Left lung (tissue), 10 donors: Measurements from ENCODE around the gene DLG2. TPM values are rescaled to one million over a fixed set of nuclear protein-coding genes. Genes with fewer than 3 reads are reported as not detected.

Source experiments
- ATAC-seq: fragments of 200-7000 bp; cut with Tn5 transposase; one replicate; pipeline ENCODE4 v1.9.1; 2020; ENCODE audit warnings: moderate library complexity
- DNase-seq, 4 donors: peaks; one replicate each; pipeline ENCODE4 v3.0.0-alpha.2; 2013 to 2020
- H3K27ac ChIP-seq, 2 donors: fragments of 200-600 bp; sonication (generic) in 1 of 2; one replicate each; pipeline versions ENCODE4 v1.5.0 to v1.8.0; 2020 to 2021
- H3K27me3 ChIP-seq, 2 donors: fragments of 200-600 bp; sonication (generic) in 1 of 2; one replicate each; pipeline versions ENCODE4 v1.5.0 to v1.8.0; 2020 to 2021
- H3K36me3 ChIP-seq, 2 donors: fragments of 200-600 bp; sonication (generic) in 1 of 2; one replicate each; pipeline versions ENCODE4 v1.5.0 to v1.8.0; 2020 to 2021
- H3K4me1 ChIP-seq, 2 donors: fragments of 200-600 bp; one replicate each; pipeline ENCODE4 v1.8.0; 2021
- H3K4me3 ChIP-seq, 2 donors: fragments of 200-600 bp; sonication (generic) in 1 of 2; one replicate each; pipeline versions ENCODE4 v1.5.0 to v1.8.0; 2020 to 2021; ENCODE audit warnings: mild to moderate bottlenecking in 1 of 2
- H3K9me3 ChIP-seq, 2 donors: fragments of 200-600 bp; sonication (generic) in 1 of 2; one replicate each; pipeline versions ENCODE4 v1.5.0 to v1.8.0; 2020 to 2021
- intact Hi-C, 2 donors: fragments of 100-400 bp; cut with DNase I; formaldehyde crosslinking; loops; one replicate each; pipeline versions ENCODE4 v1.11.2 to v1.14.2; 2022
- polyA plus RNA-seq, 6 donors: library from polyadenylated mRNA; unstranded; fragments of 120-200 nt; gene quantifications; one replicate each; pipeline ENCODE4 v1.2.1, GENCODE V29; 2013; ENCODE audit not compliant: insufficient read length in 6 of 6
- total RNA-seq, 2 donors: library from RNA; stranded (reverse); fragmentation: NEBNext Ultra II Directional; extraction: Animal tissue kit (Norgen Biotek cat#: 25700); gene quantifications; one replicate each; pipeline ENCODE4 v1.2.1, GENCODE V29; 2021
- TF ChIP-seq, protein P1 (sequence below), 2 donors: fragments of 200-600 bp; sonication (generic) in 1 of 2; IDR thresholded peaks; one replicate each; pipeline versions ENCODE4 v1.5.0 to v1.8.0; 2021; ENCODE audit warnings: antibody characterized with exemption in 2 of 2
- donor health status: DM: no; HTN: yes; CAD: no.
- donor health status: DM: no; HTN: no; CAD: no.

Gene DLG2
- total and polyA plus RNA-seq, 8 donors: 4.5 to 15.0 (median 8.6) TPM

DNA sequence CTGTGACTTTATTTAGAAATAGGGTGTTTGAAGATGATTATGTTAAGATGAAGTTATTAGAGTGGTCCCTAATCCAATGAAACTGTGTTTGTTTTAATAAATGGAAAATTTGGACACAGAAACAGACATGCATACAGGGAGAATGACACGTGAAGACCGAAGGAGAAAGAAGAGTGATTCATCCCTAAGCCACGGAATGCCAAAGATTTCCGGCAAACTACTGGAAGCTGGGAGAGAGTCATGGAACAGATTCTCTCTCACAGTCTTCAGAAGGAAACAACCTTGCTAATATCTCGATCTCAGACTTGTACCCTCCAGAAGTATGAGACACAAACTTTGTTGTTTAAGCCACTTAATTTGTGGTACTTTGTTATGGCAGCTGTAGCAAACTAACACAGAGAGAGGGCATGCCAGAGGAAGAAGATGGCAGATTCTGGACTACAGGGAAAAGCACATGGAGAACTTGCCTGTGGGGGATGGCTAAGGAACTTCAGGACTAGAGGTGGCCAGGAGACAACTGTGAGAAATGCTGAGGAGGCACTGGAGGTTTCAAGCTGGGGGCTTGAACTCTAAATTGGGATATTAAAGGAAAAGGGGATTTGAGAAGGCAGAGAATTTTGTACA, 1607.5 kb downstream of the DLG2 start:
- intact Hi-C loops: no loop called here
- TF ChIP-seq, protein P1, sequence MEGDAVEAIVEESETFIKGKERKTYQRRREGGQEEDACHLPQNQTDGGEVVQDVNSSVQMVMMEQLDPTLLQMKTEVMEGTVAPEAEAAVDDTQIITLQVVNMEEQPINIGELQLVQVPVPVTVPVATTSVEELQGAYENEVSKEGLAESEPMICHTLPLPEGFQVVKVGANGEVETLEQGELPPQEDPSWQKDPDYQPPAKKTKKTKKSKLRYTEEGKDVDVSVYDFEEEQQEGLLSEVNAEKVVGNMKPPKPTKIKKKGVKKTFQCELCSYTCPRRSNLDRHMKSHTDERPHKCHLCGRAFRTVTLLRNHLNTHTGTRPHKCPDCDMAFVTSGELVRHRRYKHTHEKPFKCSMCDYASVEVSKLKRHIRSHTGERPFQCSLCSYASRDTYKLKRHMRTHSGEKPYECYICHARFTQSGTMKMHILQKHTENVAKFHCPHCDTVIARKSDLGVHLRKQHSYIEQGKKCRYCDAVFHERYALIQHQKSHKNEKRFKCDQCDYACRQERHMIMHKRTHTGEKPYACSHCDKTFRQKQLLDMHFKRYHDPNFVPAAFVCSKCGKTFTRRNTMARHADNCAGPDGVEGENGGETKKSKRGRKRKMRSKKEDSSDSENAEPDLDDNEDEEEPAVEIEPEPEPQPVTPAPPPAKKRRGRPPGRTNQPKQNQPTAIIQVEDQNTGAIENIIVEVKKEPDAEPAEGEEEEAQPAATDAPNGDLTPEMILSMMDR (IDR thresholded peaks at IDR 0.05): no peak
- Histone ChIP-seq H3K4me3 (no peak overlapping the region), H3K36me3 (no peaks in the 10 kb centered on the region), H3K27me3 (no peaks in the 10 kb centered on the region), H3K9me3 (no peaks in the 10 kb centered on the region), H3K27ac (peak overlapping the region in 1 of 2 donors; percentile 40), H3K4me1 (no peaks in the 10 kb centered on the region)
- no peak for ATAC-seq
- DNase-seq: no peak

GRCh38 chr11:84014539-84014938, 1612.6 kb downstream of the DLG2 start:
- Histone ChIP-seq H3K27ac (no peak overlapping the region), H3K36me3 (no peaks in the 10 kb centered on the region)
- intact Hi-C loops: no loop called here

GRCh38 chr11:84012171-84012826, 1614.8 kb downstream of the DLG2 start:
- Histone ChIP-seq H3K4me3 (no peak overlapping the region), H3K27me3 (no peaks in the 10 kb centered on the region), H3K36me3 (no peaks in the 10 kb centered on the region), H3K27ac (no peak overlapping the region), H3K4me1 (no peaks in the 10 kb centered on the region), H3K9me3 (no peaks in the 10 kb centered on the region)
- DNase-seq (no peak), ATAC-seq (no peak)
- TF ChIP-seq, protein P1 (IDR thresholded peaks at IDR 0.05): no peak
- intact Hi-C loops: no loop called here

More at GRCh38 chr11:84014539-84014938, 1612.6 kb downstream of the DLG2 start:
- Histone ChIP-seq H3K27me3 (no peaks in the 10 kb centered on the region), H3K4me3 (no peak overlapping the region), H3K9me3 (no peaks in the 10 kb centered on the region), H3K4me1 (no peaks in the 10 kb centered on the region)
- TF ChIP-seq, protein P1 (IDR thresholded peaks at IDR 0.05): no peak
- DNase-seq: no peak
- no peak for ATAC-seq

- ATAC-seq (no peak), DNase-seq (no peak)
- TF ChIP-seq, protein P1 (IDR thresholded peaks at IDR 0.05): no peak
- no peaks in the 10 kb centered on the region for H3K36me3 ChIP-seq
- intact Hi-C loops: no loop called here
- H3K4me1 ChIP-seq: no peaks in the 10 kb centered on the region
- H3K27ac ChIP-seq: no peak overlapping the region
- peaks cover 0 to 54% of the 10 kb centered on the region in 2 donors for H3K9me3 ChIP-seq
- H3K27me3 ChIP-seq: no peaks in the 10 kb centered on the region
- no peak overlapping the region for H3K4me3 ChIP-seq
Measured at GRCh38 chr11:84003181-84003580, 1624.0 kb downstream of the DLG2 start.

- ATAC-seq (no peak), DNase-seq (no peak)
- Histone ChIP-seq H3K4me3 (no peak overlapping the region), H3K36me3 (no peaks in the 10 kb centered on the region), H3K27ac (no peak overlapping the region), H3K27me3 (no peaks in the 10 kb centered on the region), H3K9me3 (peaks cover 0 to 59% of the 10 kb centered on the region in 2 donors), H3K4me1 (no peaks in the 10 kb centered on the region)
- intact Hi-C loops: no loop called here
- TF ChIP-seq, protein P1 (IDR thresholded peaks at IDR 0.05): no peak
Measured at GRCh38 chr11:83998921-83999320, 1628.2 kb downstream of the DLG2 start.
